Endothelial cell of umbilical vein (primary cell): ENCODE measurements around the gene TAX1BP3. TPM values are rescaled to one million over a fixed set of nuclear protein-coding genes. Genes with fewer than 3 reads are reported as not detected.
A peak's percentile ranks its signal among the peaks of the same experiment; 100 is the strongest.

Experiments
- BruUV-seq: library from RNA; stranded (reverse); fragments of 400-500 nt; replicated peaks from 2 replicates; lab custom pipeline; 2021; lab: Mats Ljungman, UMichigan
- CTCF ChIA-PET: fragments of 300-600, 350-600 bp; sonication (Branson Sonifier 250); formaldehyde crosslinking; loops from one replicate; lab custom pipeline; 2021; ENCODE audit warnings: antibody characterized with exemption, inconsistent platforms; lab: Charles Lee
- POLR2A ChIA-PET: fragments of 300-600, 350-600 bp; sonication (Branson Sonifier 250); formaldehyde crosslinking; loops from one replicate; lab custom pipeline; 2021; ENCODE audit warnings: antibody characterized with exemption, inconsistent platforms; lab: Charles Lee
- DNase-seq: peaks from one replicate; pipeline ENCODE4 v3.0.0-alpha.2; 2011; ENCODE audit warnings: low read depth, low spot score
- FAIRE-seq: peaks from 2 replicates; lab custom pipeline; 2011; peaks lifted over from hg19 to GRCh38; lab: Jason Lieb, UNC
- H2AFZ ChIP-seq: 2 replicates; pipeline ENCODE4 v1.6.0; 2012; ENCODE audit warnings: low read depth, low read length, control low read depth, inconsistent platforms
- H3K27ac ChIP-seq: 2 replicates; pipeline ENCODE4 v1.5.1; 2011; ENCODE audit warnings: low read depth, mild to moderate bottlenecking, control low read depth, low read length, moderate library complexity; ENCODE audit not compliant: insufficient read depth
- H3K27me3 ChIP-seq, 2 experiments: 2 replicates each; pipeline versions ENCODE4 v1.6.0 to v1.6.1; 2011; ENCODE audit warnings: low read length in 2 of 2, mixed read lengths in 1 of 2; ENCODE audit not compliant: control insufficient read depth in 2 of 2, insufficient read depth in 2 of 2
- H3K36me3 ChIP-seq, 2 experiments: 2 replicates in 1 of 2; 3 replicates in 1 of 2; pipeline ENCODE4 v1.5.1; 2011; ENCODE audit warnings: low read length in 2 of 2, mild to moderate bottlenecking in 1 of 2, moderate library complexity in 1 of 2; ENCODE audit not compliant: control insufficient read depth in 2 of 2, insufficient read depth in 2 of 2; ENCODE audit errors: extremely low read depth in 1 of 2
- H3K4me1 ChIP-seq: 3 replicates; pipeline ENCODE4 v1.5.1; 2011; ENCODE audit warnings: mild to moderate bottlenecking, low read length; ENCODE audit not compliant: control insufficient read depth, insufficient read depth; ENCODE audit errors: extremely low read depth
- H3K4me2 ChIP-seq: 2 replicates; pipeline ENCODE4 v1.6.1; 2011; ENCODE audit warnings: low read length, control low read depth, mixed read lengths; ENCODE audit not compliant: insufficient read depth
- H3K4me3 ChIP-seq, 3 experiments: fragments of 200-600 bp in 1 of 3; sonication (generic), shearing (Covaris generic) in 1 of 3; replicated peaks in 1 of 3; 2 replicates each; pipeline ENCODE4 v1.5.1; 2011 to 2016; ENCODE audit warnings: control low read depth in 3 of 3, low read length in 3 of 3, mild to moderate bottlenecking in 2 of 3, inconsistent platforms in 1 of 3, low read depth in 1 of 3, moderate library complexity in 1 of 3; ENCODE audit not compliant: insufficient read depth in 1 of 3
- H3K79me2 ChIP-seq: 2 replicates; pipeline ENCODE4 v1.6.0; 2012; ENCODE audit warnings: low read length, inconsistent platforms; ENCODE audit not compliant: control insufficient read depth, insufficient read depth
- H3K9ac ChIP-seq: replicated peaks from 2 replicates; pipeline ENCODE3; 2011; ENCODE audit warnings: low read length, control low read depth; ENCODE audit not compliant: insufficient read depth; ENCODE audit errors: extremely low read depth
- H3K9me1 ChIP-seq: replicated peaks from 3 replicates; pipeline ENCODE4 v1.6.0; 2011; ENCODE audit warnings: mild to moderate bottlenecking, low read length; ENCODE audit not compliant: control insufficient read depth, insufficient read depth; ENCODE audit errors: extremely low read depth
- H3K9me3 ChIP-seq: replicated peaks from 2 replicates; pipeline ENCODE4 v1.5.1; 2012; ENCODE audit warnings: low read length, inconsistent platforms; ENCODE audit not compliant: control insufficient read depth, insufficient read depth
- H4K20me1 ChIP-seq: replicated peaks from 2 replicates; pipeline ENCODE3; 2011; ENCODE audit warnings: mild to moderate bottlenecking, low read length; ENCODE audit not compliant: control insufficient read depth, insufficient read depth; ENCODE audit errors: extremely low read depth
- EZH2 ChIP-seq: IDR thresholded peaks from 2 replicates; pipeline ENCODE4 v1.6.1; 2012; ENCODE audit warnings: borderline replicate concordance, low read depth, mild to moderate bottlenecking, moderate library complexity, low read length, inconsistent platforms; ENCODE audit not compliant: severe bottlenecking
- FOS ChIP-seq: IDR thresholded peaks from 2 replicates; pipeline ENCODE4 v1.6.1; 2011; ENCODE audit warnings: mild to moderate bottlenecking, low read length, moderate library complexity, borderline replicate concordance; ENCODE audit not compliant: insufficient read depth
- GATA2 ChIP-seq: IDR thresholded peaks from 2 replicates; pipeline ENCODE4 v1.7.0; 2011; ENCODE audit warnings: low read depth, mild to moderate bottlenecking, moderate library complexity, mixed read lengths, low read length; ENCODE audit not compliant: insufficient read length, insufficient read depth
- JUN ChIP-seq: IDR thresholded peaks from 2 replicates; pipeline ENCODE4 v1.6.1; 2011; ENCODE audit warnings: borderline replicate concordance, low read depth; ENCODE audit not compliant: insufficient read length, insufficient read depth
- MYC ChIP-seq: IDR thresholded peaks from one replicate; pipeline ENCODE4 v1.6.1; 2011; ENCODE audit warnings: mild to moderate bottlenecking, low read depth, low read length
- POLR2A ChIP-seq: IDR thresholded peaks from 2 replicates; pipeline ENCODE4 v1.6.1; 2012; ENCODE audit warnings: low read depth, mild to moderate bottlenecking, control low read depth, low read length
- POLR2AphosphoS5 ChIP-seq: IDR thresholded peaks from 2 replicates; pipeline ENCODE4 v1.6.1; 2012; ENCODE audit warnings: low read depth, mild to moderate bottlenecking, control low read depth, low read length, moderate library complexity; ENCODE audit not compliant: insufficient read depth
- dilution Hi-C: fragments of 300-500 bp; cut with MboI; formaldehyde crosslinking; loops from one replicate; pipeline ENCODE4 v1.15.0; 2019; ENCODE audit warnings: low sequenced_read_pairs; ENCODE audit not compliant: extremely low pct_ligation_motif_present
- intact Hi-C: fragments of 100-400 bp; cut with micrococcal nuclease; formaldehyde crosslinking; loops from one replicate; pipeline ENCODE4 v1.10.0; 2022
- polyA plus RNA-seq, 4 experiments: library from polyadenylated mRNA; depleted of rRNA in 3 of 4; stranded (reverse) in 3 of 4; unstranded in 1 of 4; fragments of >200 nt; gene quantifications; 2 replicates each; pipeline versions ENCODE4 v1.2.1 to v1.2.3, GENCODE V29; 2011 to 2012; ENCODE audit warnings: missing spikeins in 1 of 4
- total RNA-seq: library from RNA; stranded (reverse); gene quantifications from 2 replicates; pipeline ENCODE4 v1.2.3, GENCODE V29; 2021
- TF ChIP-seq, protein P1 (sequence below), 2 donors: IDR thresholded peaks; 1 replicate in 1 of 2; 2 replicates in 1 of 2; pipeline ENCODE4 v1.5.1; 2011; ENCODE audit warnings: low read length in 2 of 2, mild to moderate bottlenecking in 2 of 2, moderate library complexity in 2 of 2, control low read depth in 1 of 2, inconsistent platforms in 1 of 2, low read depth in 1 of 2; ENCODE audit not compliant: insufficient read depth in 1 of 2; ENCODE audit errors: extremely low read depth in 1 of 2
- TF ChIP-seq, protein P2 (sequence below): IDR thresholded peaks from 2 replicates; pipeline ENCODE4 v1.6.1; 2011; ENCODE audit not compliant: insufficient read depth, insufficient read length

The TAX1BP3 gene
- total and polyA plus RNA-seq, 2 donors (not counting 3 experiments of a cell fraction or from before 2014, with no cell fraction given): 254 to 315 TPM

DNA sequence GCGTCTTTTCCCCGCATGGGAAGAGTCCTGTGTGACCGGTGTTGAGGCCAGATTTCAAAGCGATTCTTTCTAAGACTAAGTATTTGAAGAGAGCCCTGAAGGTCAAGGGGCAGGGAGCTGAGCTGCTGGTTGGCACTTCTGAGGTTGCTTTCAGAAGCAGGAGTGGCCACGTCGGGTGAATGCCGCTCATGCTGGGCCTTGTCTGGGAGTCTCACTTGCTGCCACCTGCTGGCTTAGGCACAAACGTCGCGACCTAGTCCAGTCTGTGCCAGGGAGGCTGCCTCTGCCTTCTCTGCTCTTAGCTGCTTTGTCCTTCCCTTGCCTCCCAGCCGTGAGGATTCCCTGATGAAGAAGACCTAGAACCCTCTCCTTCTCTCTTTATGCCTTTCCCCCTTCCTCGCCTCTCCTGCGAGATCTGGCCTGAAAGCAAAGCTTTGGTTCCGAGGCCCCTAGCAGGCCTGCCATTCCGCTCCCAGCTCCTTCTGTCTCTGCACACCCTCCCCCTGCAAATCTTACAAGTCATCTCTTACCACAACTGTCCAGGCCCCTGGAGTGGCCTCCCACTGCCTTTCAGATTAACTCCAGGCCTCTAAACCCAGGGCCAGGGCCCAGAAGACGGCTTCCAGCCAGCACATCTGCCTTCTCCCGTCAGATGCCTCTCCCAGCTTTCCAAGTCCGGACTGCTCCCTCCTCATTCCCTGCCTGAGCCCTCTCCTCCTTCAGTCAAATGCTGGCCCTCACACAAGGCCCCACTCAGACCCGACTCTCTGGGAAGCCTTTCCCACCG lies 20.4 kb downstream of the TAX1BP3 start:
- Histone ChIP-seq H3K4me1 (no peaks in the 10 kb centered on the region), H3K36me3 (peaks cover 2 to 4% of the 10 kb centered on the region in 2 experiments), H3K27ac (no peak overlapping the region), H2AFZ (no peak overlapping the region), H3K27me3 (no peaks in the 10 kb centered on the region), H3K9me1 (no peaks in the 10 kb centered on the region), H3K9me3 (no peaks in the 10 kb centered on the region), H4K20me1 (no peaks in the 10 kb centered on the region), H3K9ac (no peak overlapping the region), H3K79me2 (no peaks in the 10 kb centered on the region), H3K4me3 (no peak overlapping the region), H3K4me2 (no peak overlapping the region)
- no peak for TF ChIP-seq FOS
- TF ChIP-seq, protein P1, sequence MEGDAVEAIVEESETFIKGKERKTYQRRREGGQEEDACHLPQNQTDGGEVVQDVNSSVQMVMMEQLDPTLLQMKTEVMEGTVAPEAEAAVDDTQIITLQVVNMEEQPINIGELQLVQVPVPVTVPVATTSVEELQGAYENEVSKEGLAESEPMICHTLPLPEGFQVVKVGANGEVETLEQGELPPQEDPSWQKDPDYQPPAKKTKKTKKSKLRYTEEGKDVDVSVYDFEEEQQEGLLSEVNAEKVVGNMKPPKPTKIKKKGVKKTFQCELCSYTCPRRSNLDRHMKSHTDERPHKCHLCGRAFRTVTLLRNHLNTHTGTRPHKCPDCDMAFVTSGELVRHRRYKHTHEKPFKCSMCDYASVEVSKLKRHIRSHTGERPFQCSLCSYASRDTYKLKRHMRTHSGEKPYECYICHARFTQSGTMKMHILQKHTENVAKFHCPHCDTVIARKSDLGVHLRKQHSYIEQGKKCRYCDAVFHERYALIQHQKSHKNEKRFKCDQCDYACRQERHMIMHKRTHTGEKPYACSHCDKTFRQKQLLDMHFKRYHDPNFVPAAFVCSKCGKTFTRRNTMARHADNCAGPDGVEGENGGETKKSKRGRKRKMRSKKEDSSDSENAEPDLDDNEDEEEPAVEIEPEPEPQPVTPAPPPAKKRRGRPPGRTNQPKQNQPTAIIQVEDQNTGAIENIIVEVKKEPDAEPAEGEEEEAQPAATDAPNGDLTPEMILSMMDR (IDR thresholded peaks at IDR 0.05; ENCODE audit: extremely low read depth in 1 of 2, insufficient read depth in 1 of 2, low read depth in 1 of 2, low read length in 2 of 2): peak; percentile 45 to 70
- FAIRE-seq (peak; percentile 79), DNase-seq (peak; percentile 47)
- BruUV-seq: no TSS peak
- ChIA-PET POLR2A (interaction anchor here (1.2 kb wide), 1 partner anchor 12 kb away, joined by 3 read pairs; the partner anchor contains the start of genes CTNS and SHPK), CTCF (interaction anchor here (0.8 to 7.4 kb wide), 7 partner anchors 12 to 821 kb away, joined by 3 to 76 read pairs (median 5); partner anchors contain the start of genes CTNS and SHPK)
- dilution Hi-C loops (no loop called here), intact Hi-C loops (loop anchor here (1.0 to 5.0 kb wide), 2 partner anchors 113 to 821 kb away; no protein-coding TSS in a partner anchor)

DNA sequence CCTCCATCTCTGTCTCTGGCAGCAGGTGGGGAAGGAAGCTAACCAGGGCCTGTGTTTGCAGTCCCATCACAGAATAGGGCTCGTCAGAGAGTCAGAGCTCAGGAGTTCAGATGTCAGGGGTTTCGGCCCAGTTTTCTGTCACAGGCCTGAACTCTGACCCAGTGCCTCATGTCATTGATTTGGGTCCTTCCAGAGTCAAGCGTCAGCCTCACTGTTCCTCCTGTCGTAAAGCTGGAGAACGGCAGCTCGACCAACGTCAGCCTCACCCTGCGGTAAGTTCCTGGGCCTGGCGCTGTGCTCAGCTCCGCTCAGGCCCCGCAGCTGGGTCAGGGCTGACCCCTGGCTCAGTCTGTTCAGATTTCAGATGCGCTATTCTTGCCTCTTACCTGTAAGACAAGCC lies 21.1 kb downstream of the TAX1BP3 start:
- no TSS peak for BruUV-seq
- no peak for DNase-seq
- H3K9me1 ChIP-seq: no peaks in the 10 kb centered on the region
- no peaks in the 10 kb centered on the region for H3K4me1 ChIP-seq
- dilution Hi-C loops (no loop called here), intact Hi-C loops (loop anchor here (5.0 kb wide), 1 partner anchor 820 kb away; no protein-coding TSS in a partner anchor)
- H3K4me2 ChIP-seq: no peak overlapping the region
- H4K20me1 ChIP-seq: no peaks in the 10 kb centered on the region
- TF ChIP-seq POLR2A (no peak), JUN (no peak), GATA2 (no peak), EZH2 (no peak), POLR2AphosphoS5 (no peak), MYC (no peak), FOS (no peak)
- TF ChIP-seq, protein P1 (IDR thresholded peaks at IDR 0.05; ENCODE audit: extremely low read depth in 1 of 2, insufficient read depth in 1 of 2, low read depth in 1 of 2, low read length in 2 of 2): no peak
- TF ChIP-seq, protein P2, sequence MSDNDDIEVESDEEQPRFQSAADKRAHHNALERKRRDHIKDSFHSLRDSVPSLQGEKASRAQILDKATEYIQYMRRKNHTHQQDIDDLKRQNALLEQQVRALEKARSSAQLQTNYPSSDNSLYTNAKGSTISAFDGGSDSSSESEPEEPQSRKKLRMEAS: no peak
- no peaks in the 10 kb centered on the region for H3K79me2 ChIP-seq
- H3K4me3 ChIP-seq: no peak overlapping the region
- H2AFZ ChIP-seq: no peak overlapping the region
- H3K9me3 ChIP-seq: no peaks in the 10 kb centered on the region
- POLR2A ChIA-PET: interaction anchor here (1.2 kb wide), 1 partner anchor 11 kb away, joined by 3 read pairs; the partner anchor contains the start of genes CTNS and SHPK
- H3K27ac ChIP-seq: no peak overlapping the region
- FAIRE-seq: no peak
- CTCF ChIA-PET: interaction anchor here (1.2 to 7.4 kb wide), 5 partner anchors 11 to 820 kb away, joined by 3 to 76 read pairs (median 10); partner anchors contain the start of genes CTNS and SHPK
- H3K27me3 ChIP-seq: no peaks in the 10 kb centered on the region
- H3K36me3 ChIP-seq: peaks cover 2 to 4% of the 10 kb centered on the region in 2 experiments
- H3K9ac ChIP-seq: no peak overlapping the region
